Right lung (tissue), 5 donors: ENCODE results near the gene TNFAIP8. TPM values are rescaled to one million over a fixed set of nuclear protein-coding genes. Genes with fewer than 3 reads are reported as not detected.
"Not testable (repeated sequence)": the region's sequence is repeated elsewhere in the genome, so short reads cannot be mapped to it uniquely, and the experiment has no call there.

Experiments used
- DNase-seq, 2 donors: peaks; one replicate each; pipeline ENCODE4 v3.0.0-alpha.2; 2013
- polyA plus RNA-seq, 5 donors: library from polyadenylated mRNA; unstranded; fragments of 120-200 nt; gene quantifications; one replicate each; pipeline versions ENCODE4 v1.2.1 to v1.2.3, GENCODE V29; 2013; ENCODE audit warnings: inconsistent platforms in 1 of 5, low replicate concordance in 1 of 5; ENCODE audit not compliant: insufficient read length in 5 of 5, insufficient read depth in 1 of 5

Gene TNFAIP8
- polyA plus RNA-seq, 5 donors = 18.8 to 32.9 (median 24.5) TPM

GRCh38 chr5:119417891-119418605 is 62.2 kb downstream of the TNFAIP8 start:
- no peak for DNase-seq

GRCh38 chr5:119418606-119419100 is 62.8 kb downstream of the TNFAIP8 start:
- DNase-seq = no peak

GRCh38 chr5:119420169-119420568 is 64.3 kb downstream of the TNFAIP8 start:
- no peak for DNase-seq

- no peak for DNase-seq
Observed at GRCh38 chr5:119426057-119426456, 70.2 kb downstream of the TNFAIP8 start.

GRCh38 chr5:119427060-119427459 is 71.2 kb downstream of the TNFAIP8 start:
- no peak for DNase-seq

GRCh38 chr5:119427596-119427995 is 71.8 kb downstream of the TNFAIP8 start:
- DNase-seq = not testable (repeated sequence)

- DNase-seq = not testable (repeated sequence)
Observed at GRCh38 chr5:119428166-119428565, 72.3 kb downstream of the TNFAIP8 start.

GRCh38 chr5:119428574-119428973 is 72.8 kb downstream of the TNFAIP8 start:
- DNase-seq = not testable (repeated sequence)

GRCh38 chr5:119432674-119433237 is 76.9 kb downstream of the TNFAIP8 start:
- DNase-seq = not testable (repeated sequence)

GRCh38 chr5:119435436-119436132 is 79.8 kb downstream of the TNFAIP8 start:
- no peak for DNase-seq

GRCh38 chr5:119437785-119438586 is 82.2 kb downstream of the TNFAIP8 start:
- not testable (repeated sequence) for DNase-seq

- not testable (repeated sequence) for DNase-seq
Observed at GRCh38 chr5:119438587-119438917, 82.7 kb downstream of the TNFAIP8 start.

- DNase-seq = no peak
Observed at GRCh38 chr5:119439140-119439631, 83.4 kb downstream of the TNFAIP8 start.

GRCh38 chr5:119439632-119440031 is 83.8 kb downstream of the TNFAIP8 start:
- DNase-seq = not testable (repeated sequence)

- not testable (repeated sequence) for DNase-seq
Observed at GRCh38 chr5:119444643-119445042, 88.8 kb downstream of the TNFAIP8 start.

GRCh38 chr5:119445544-119445943 is 89.7 kb downstream of the TNFAIP8 start:
- no peak for DNase-seq

Other genes with a start within 250 kb of the TNFAIP8 start
- 100 to 1,000 TPM; 156 to 227 (median 209) TPM for gene HSD17B4, start 96.5 kb downstream of the TNFAIP8 start, polyA plus RNA-seq